NB4 (cell line): Measurements from ENCODE around the gene URB2.

Experiments used
- DNase-seq: peaks from one replicate; pipeline ENCODE4 v3.0.0; 2010; ENCODE audit warnings: low read depth
- H3K4me3 ChIP-seq: one replicate; pipeline ENCODE4 v1.5.1; 2011; ENCODE audit warnings: mild to moderate bottlenecking, low read depth, low read length, moderate library complexity
- CTCF ChIP-seq: IDR thresholded peaks from one replicate; pipeline ENCODE4 v1.5.1; 2012; ENCODE audit warnings: low read depth, low read length
- MAX ChIP-seq: IDR thresholded peaks from 2 replicates; pipeline ENCODE4 v1.6.1; 2011; ENCODE audit warnings: low read depth, low read length
- MYC ChIP-seq: IDR thresholded peaks from 2 replicates; pipeline ENCODE4 v1.6.1; 2011; ENCODE audit warnings: low read depth, low read length
- POLR2A ChIP-seq: IDR thresholded peaks from 2 replicates; pipeline ENCODE4 v1.6.1; 2011; ENCODE audit warnings: mild to moderate bottlenecking; ENCODE audit not compliant: insufficient read length; ENCODE audit errors: extremely low read depth

Gene URB2

GRCh38 chr1:229636042-229636441 lies 10.0 kb downstream of the URB2 start:
- no peak for DNase-seq
- no peak overlapping the region for H3K4me3 ChIP-seq
- TF ChIP-seq MAX (no peak), CTCF (no peak), MYC (no peak), POLR2A (no peak)

- no peak overlapping the region for H3K4me3 ChIP-seq
- DNase-seq: no peak
- TF ChIP-seq MYC: no peak
- TF ChIP-seq POLR2A: no peak
- TF ChIP-seq CTCF: no peak
- TF ChIP-seq MAX: no peak
These were observed 11.7 kb downstream of the URB2 start for GRCh38 chr1:229637746-229638145.

DNA sequence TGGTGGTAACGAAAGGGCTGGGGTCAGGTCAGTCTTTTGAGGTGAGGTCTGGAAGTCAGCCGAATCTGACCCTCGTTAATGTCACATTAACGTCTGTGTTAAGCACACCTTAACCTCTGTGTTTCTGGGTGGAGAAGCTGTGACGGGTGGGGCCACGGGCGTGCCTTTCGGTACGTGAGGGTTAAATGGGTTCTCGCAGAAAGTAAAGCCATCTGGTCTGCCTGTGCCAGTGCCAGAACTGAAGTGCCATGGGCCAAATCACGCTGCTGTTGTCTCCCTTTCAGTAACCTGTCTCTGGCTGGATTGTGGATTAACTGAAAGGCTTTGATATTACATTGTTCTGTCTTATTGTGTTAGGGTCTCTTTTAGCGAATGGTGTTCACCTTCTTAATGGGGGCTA lies 14.4 kb downstream of the URB2 start:
- TF ChIP-seq MAX (no peak), POLR2A (no peak), CTCF (no peak), MYC (no peak)

GRCh38 chr1:229641306-229641705 lies 15.3 kb downstream of the URB2 start:
- no peak for TF ChIP-seq CTCF
- TF ChIP-seq MAX: no peak
- no peak for TF ChIP-seq POLR2A
- no peak for TF ChIP-seq MYC
- H3K4me3 ChIP-seq: no peak overlapping the region
- DNase-seq: no peak

More for the DNA sequence above, 14.4 kb downstream of the URB2 start:
- no peak for DNase-seq
- no peak overlapping the region for H3K4me3 ChIP-seq

DNA sequence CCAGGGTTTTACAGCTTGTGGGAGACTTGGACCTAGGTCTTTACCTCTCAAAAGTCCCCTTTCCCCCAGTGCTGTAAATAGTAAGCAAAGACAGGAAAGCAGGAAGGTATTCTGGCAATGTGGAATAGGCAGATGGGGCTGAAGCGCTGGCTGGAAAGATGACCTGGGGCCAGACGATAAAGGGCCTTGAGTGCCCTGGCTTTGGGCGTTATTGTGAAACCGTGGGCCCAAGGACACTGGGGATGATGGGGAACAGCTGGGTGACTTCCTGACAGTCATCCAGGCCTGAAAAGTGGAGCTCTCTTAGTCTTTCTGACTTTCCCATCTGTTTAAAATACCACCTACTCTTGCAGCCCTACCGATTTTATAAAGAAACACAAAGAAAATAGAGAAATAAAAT lies 16.3 kb downstream of the URB2 start:
- no peak for TF ChIP-seq CTCF
- no peak for TF ChIP-seq POLR2A
- TF ChIP-seq MYC: no peak
- no peak for TF ChIP-seq MAX
- no peak overlapping the region for H3K4me3 ChIP-seq
- DNase-seq: no peak

DNA sequence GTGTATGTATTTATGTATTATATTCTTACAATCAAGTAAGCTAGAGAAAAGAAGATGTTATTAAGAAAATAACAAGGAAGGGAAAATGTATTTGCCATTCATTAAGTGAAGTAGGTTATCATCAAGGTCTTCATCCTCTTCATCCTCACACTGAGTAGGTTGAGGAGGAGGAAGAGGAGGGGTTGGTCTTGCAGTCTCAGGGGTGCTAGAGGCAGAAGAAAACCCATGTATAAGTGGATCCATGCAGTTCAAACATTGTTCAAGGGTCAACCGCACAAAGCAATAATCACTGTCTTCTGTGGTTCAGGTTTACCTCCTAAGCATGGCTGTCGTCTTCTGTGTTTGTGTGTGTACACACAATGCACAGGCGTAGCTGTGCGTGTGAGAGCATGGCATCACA lies 16.9 kb downstream of the URB2 start:
- H3K4me3 ChIP-seq: no peak overlapping the region
- DNase-seq: no peak
- TF ChIP-seq CTCF: no peak
